ENCODE data around the gene ANO2. TPM values are rescaled to one million over a fixed set of nuclear protein-coding genes. Genes with fewer than 3 reads are reported as not detected.
A peak's percentile ranks its signal among the peaks of the same experiment; 100 is the strongest.

The ANO2 gene
- total and polyA plus RNA-seq, 4 donors = 6.4 to 19.2 (median 9.6) TPM

DNA sequence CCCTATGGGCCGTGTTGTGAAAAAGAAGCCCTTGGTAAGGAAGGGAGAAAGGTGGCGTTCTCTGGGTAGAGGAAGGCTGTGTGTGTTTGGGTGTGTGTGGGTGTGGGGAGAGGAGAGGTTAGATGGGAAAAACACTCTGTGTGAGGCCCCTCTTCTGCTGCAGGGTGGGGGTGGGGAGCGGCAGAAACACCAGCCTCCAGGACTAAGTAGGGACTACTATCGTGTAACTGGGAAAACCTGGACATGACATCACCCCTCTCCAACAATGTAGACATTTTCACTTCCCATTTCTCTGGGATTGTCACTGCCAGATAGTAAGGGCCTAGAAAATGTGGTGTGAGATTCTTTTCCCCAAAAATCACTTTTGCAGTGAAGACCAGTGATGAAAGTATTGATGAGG is 308.2 kb downstream of the ANO2 start:
- Histone ChIP-seq H3K27ac (ENCODE audit: low read depth, low read length) (no peak overlapping the region), H3K36me3 (ENCODE audit: control insufficient read depth, insufficient read depth, low read length) (no peaks in the 10 kb centered on the region), H3K27me3 (ENCODE audit: control insufficient read depth, insufficient read depth, low read length) (no peaks in the 10 kb centered on the region), H3K4me1 (ENCODE audit: control insufficient read depth, insufficient read depth, low read length) (no peaks in the 10 kb centered on the region), H3K4me3 (ENCODE audit: low read depth, low read length) (no peak overlapping the region), H3K9me3 (ENCODE audit: control insufficient read depth, insufficient read depth, low read length) (no peaks in the 10 kb centered on the region)
- WGBS (ENCODE audit: insufficient coverage) = 94% methylated on average over 2 of the region's 4 CpGs
- no peak for DNase-seq (ENCODE audit: low read depth in 4 of 6, low spot score in 6 of 6)

DNA sequence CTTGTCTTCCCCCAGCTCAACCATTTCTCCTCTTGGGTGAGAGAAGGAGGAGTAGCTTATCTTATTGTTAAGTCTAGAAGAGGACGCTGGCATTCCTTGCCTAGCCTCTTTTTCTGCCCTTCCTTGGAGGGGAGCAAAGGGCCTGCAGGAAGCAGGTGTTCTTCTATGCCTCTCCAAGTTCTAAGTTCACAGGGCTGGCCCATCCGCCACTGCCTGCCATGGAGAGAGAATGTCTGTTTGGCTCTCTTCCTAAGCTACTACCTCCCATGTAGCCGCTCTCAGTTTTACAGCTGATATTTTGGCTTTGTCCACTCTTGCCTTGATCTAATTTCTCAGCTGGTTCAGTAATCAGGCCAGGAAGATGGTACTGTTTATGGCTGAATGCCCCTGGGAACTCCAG is 312.0 kb downstream of the ANO2 start:
- DNase-seq (ENCODE audit: low read depth in 4 of 6, low spot score in 6 of 6) = peak in 1 of 6 donors; percentile 46
- Histone ChIP-seq H3K36me3 (ENCODE audit: control insufficient read depth, insufficient read depth, low read length) (no peaks in the 10 kb centered on the region), H3K4me1 (ENCODE audit: control insufficient read depth, insufficient read depth, low read length) (peaks cover 3% of the 10 kb centered on the region), H3K4me3 (ENCODE audit: low read depth, low read length) (no peak overlapping the region), H3K27ac (ENCODE audit: low read depth, low read length) (no peak overlapping the region), H3K27me3 (ENCODE audit: control insufficient read depth, insufficient read depth, low read length) (no peaks in the 10 kb centered on the region), H3K9me3 (ENCODE audit: control insufficient read depth, insufficient read depth, low read length) (no peaks in the 10 kb centered on the region)
- 40% methylated on average over 1 of the region's 3 CpGs for WGBS (ENCODE audit: insufficient coverage)

DNA sequence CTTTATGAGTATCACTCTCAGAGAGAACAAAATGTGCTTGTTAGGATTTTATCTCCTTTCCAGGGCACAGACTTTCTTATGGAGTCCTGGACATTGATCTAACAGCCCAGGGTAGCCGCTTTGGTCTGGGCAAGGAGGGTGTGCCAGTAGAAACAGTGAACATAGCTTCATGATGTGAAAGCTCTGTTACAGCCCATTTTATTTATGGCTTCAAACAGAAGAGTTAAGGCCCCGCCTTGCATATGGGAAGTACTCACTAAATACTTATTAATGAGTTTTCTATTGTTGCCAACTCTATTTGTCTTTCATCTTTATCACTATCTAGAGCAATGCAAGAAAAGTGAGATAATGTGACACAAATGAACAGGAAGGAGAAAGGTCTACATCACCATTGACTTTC is 312.6 kb downstream of the ANO2 start:
- no peak overlapping the region for H3K27ac ChIP-seq (ENCODE audit: low read depth, low read length)
- H3K27me3 ChIP-seq (ENCODE audit: control insufficient read depth, insufficient read depth, low read length) = no peaks in the 10 kb centered on the region
- no peaks in the 10 kb centered on the region for H3K9me3 ChIP-seq (ENCODE audit: control insufficient read depth, insufficient read depth, low read length)
- peaks cover 3% of the 10 kb centered on the region for H3K4me1 ChIP-seq (ENCODE audit: control insufficient read depth, insufficient read depth, low read length)
- H3K4me3 ChIP-seq (ENCODE audit: low read depth, low read length) = no peak overlapping the region
- whole genome bisulfite sequencing (ENCODE audit: insufficient coverage) = no CpG with 5 or more reads among the region's 2 CpGs
- DNase-seq (ENCODE audit: low read depth in 4 of 6, low spot score in 6 of 6) = no peak
- H3K36me3 ChIP-seq (ENCODE audit: control insufficient read depth, insufficient read depth, low read length) = no peaks in the 10 kb centered on the region

GRCh38 chr12:5631497-5631896 is 313.6 kb downstream of the ANO2 start:
- WGBS (ENCODE audit: insufficient coverage) = 73% methylated on average over 5 of the region's 5 CpGs
- H3K4me3 ChIP-seq (ENCODE audit: low read depth, low read length) = no peak overlapping the region
- H3K36me3 ChIP-seq (ENCODE audit: control insufficient read depth, insufficient read depth, low read length) = no peaks in the 10 kb centered on the region
- H3K4me1 ChIP-seq (ENCODE audit: control insufficient read depth, insufficient read depth, low read length) = peaks cover 3% of the 10 kb centered on the region
- no peak overlapping the region for H3K27ac ChIP-seq (ENCODE audit: low read depth, low read length)
- H3K27me3 ChIP-seq (ENCODE audit: control insufficient read depth, insufficient read depth, low read length) = no peaks in the 10 kb centered on the region
- H3K9me3 ChIP-seq (ENCODE audit: control insufficient read depth, insufficient read depth, low read length) = no peaks in the 10 kb centered on the region
- no peak for DNase-seq (ENCODE audit: low read depth in 4 of 6, low spot score in 6 of 6)

- no peak for DNase-seq (ENCODE audit: low read depth in 4 of 6, low spot score in 6 of 6)
- Histone ChIP-seq H3K4me3 (ENCODE audit: low read depth, low read length) (no peak overlapping the region), H3K36me3 (ENCODE audit: control insufficient read depth, insufficient read depth, low read length) (no peaks in the 10 kb centered on the region), H3K27ac (ENCODE audit: low read depth, low read length) (no peak overlapping the region), H3K27me3 (ENCODE audit: control insufficient read depth, insufficient read depth, low read length) (no peaks in the 10 kb centered on the region), H3K9me3 (ENCODE audit: control insufficient read depth, insufficient read depth, low read length) (no peaks in the 10 kb centered on the region), H3K4me1 (ENCODE audit: control insufficient read depth, insufficient read depth, low read length) (peaks cover 3% of the 10 kb centered on the region)
- 83% methylated on average over 1 of the region's 4 CpGs for WGBS (ENCODE audit: insufficient coverage)
These were observed 314.3 kb downstream of the ANO2 start for GRCh38 chr12:5630726-5631125.

- Histone ChIP-seq H3K4me1 (ENCODE audit: control insufficient read depth, insufficient read depth, low read length) (peaks cover 7% of the 10 kb centered on the region), H3K27me3 (ENCODE audit: control insufficient read depth, insufficient read depth, low read length) (no peaks in the 10 kb centered on the region), H3K36me3 (ENCODE audit: control insufficient read depth, insufficient read depth, low read length) (no peaks in the 10 kb centered on the region), H3K4me3 (ENCODE audit: low read depth, low read length) (no peak overlapping the region), H3K9me3 (ENCODE audit: control insufficient read depth, insufficient read depth, low read length) (no peaks in the 10 kb centered on the region), H3K27ac (ENCODE audit: low read depth, low read length) (no peak overlapping the region)
- DNase-seq (ENCODE audit: low read depth in 4 of 6, low spot score in 6 of 6) = no peak
- WGBS (ENCODE audit: insufficient coverage) = no CpG with 5 or more reads among the region's 8 CpGs
These were observed 316.6 kb downstream of the ANO2 start for GRCh38 chr12:5628501-5628900.

GRCh38 chr12:5627053-5627630 is 317.9 kb downstream of the ANO2 start:
- H3K27me3 ChIP-seq (ENCODE audit: control insufficient read depth, insufficient read depth, low read length) = no peaks in the 10 kb centered on the region
- H3K4me3 ChIP-seq (ENCODE audit: low read depth, low read length) = no peak overlapping the region
- DNase-seq (ENCODE audit: low read depth in 4 of 6, low spot score in 6 of 6) = no peak
- H3K4me1 ChIP-seq (ENCODE audit: control insufficient read depth, insufficient read depth, low read length) = peaks cover 9% of the 10 kb centered on the region
- H3K27ac ChIP-seq (ENCODE audit: low read depth, low read length) = no peak overlapping the region
- no peaks in the 10 kb centered on the region for H3K9me3 ChIP-seq (ENCODE audit: control insufficient read depth, insufficient read depth, low read length)
- 85% methylated on average over 7 of the region's 8 CpGs for WGBS (ENCODE audit: insufficient coverage)
- H3K36me3 ChIP-seq (ENCODE audit: control insufficient read depth, insufficient read depth, low read length) = no peaks in the 10 kb centered on the region

DNA sequence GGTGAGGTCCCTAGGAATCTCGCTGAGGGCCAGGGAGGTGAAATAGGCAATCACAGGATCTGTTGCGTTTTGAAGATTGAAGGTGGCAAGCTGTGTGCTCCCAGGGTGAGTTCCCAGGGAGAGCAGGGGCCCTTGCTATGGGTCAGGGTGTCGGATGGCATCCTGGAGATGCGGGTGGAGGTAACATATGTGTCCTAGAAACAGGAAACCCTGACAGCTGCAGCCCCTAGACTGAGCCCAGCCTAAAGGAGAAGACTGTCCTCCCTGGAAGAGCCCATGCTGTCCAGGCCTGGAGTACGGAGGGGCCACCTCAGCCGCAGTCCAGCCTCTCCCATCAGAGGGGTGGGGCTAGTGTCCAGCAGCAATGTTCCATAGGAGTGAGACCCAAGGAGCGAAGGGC is 318.9 kb downstream of the ANO2 start:
- H3K27me3 ChIP-seq (ENCODE audit: control insufficient read depth, insufficient read depth, low read length) = no peaks in the 10 kb centered on the region
- WGBS (ENCODE audit: insufficient coverage) = 92% methylated on average over 6 of the region's 7 CpGs
- H3K27ac ChIP-seq (ENCODE audit: low read depth, low read length) = no peak overlapping the region
- no peaks in the 10 kb centered on the region for H3K36me3 ChIP-seq (ENCODE audit: control insufficient read depth, insufficient read depth, low read length)
- no peak for DNase-seq (ENCODE audit: low read depth in 4 of 6, low spot score in 6 of 6)
- H3K9me3 ChIP-seq (ENCODE audit: control insufficient read depth, insufficient read depth, low read length) = no peaks in the 10 kb centered on the region
- no peak overlapping the region for H3K4me3 ChIP-seq (ENCODE audit: low read depth, low read length)
- H3K4me1 ChIP-seq (ENCODE audit: control insufficient read depth, insufficient read depth, low read length) = peaks cover 9% of the 10 kb centered on the region

DNA sequence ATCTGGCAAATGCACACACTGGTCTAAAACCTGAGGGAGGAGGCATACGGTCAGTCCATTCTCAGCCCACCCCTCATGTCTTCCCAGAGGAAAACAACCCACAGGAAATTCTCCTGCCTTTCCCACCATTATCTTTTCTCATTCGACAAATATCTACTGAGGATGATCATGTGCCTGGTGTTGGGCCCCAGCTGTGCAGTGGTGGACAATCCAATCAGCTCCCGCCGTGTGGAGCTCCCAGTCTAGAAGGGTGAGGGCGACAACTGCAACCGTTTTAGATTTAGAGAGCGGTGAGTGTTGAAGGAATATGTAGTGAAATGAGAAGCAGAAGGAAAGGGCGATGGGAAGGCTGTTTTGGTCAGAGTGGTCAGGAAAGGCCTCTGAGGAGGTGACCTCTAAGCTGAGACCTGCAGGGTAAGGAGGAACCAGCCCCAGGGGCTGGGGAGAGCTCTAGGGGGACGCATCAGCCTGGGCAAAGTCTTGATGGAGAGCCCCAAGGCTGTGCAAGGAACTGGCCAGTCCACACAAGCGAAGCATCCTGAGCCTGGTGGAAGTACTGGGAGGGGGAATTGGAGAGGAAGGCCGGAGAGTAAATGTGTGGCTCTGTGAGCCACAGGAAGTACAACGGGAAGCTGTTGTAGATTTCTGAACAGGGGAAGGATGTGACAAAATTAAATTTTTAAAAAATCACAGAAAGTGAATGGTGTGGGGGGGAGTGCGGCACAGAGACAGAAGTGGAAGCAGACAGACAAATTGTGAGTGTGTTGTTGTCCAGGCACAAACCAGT is 320.4 kb downstream of the ANO2 start:
- 88% methylated on average over 12 of the region's 13 CpGs for WGBS (ENCODE audit: insufficient coverage)
- H3K4me1 ChIP-seq (ENCODE audit: control insufficient read depth, insufficient read depth, low read length) = peaks cover 8% of the 10 kb centered on the region
- H3K36me3 ChIP-seq (ENCODE audit: control insufficient read depth, insufficient read depth, low read length) = no peaks in the 10 kb centered on the region
- no peaks in the 10 kb centered on the region for H3K9me3 ChIP-seq (ENCODE audit: control insufficient read depth, insufficient read depth, low read length)
- H3K27ac ChIP-seq (ENCODE audit: low read depth, low read length) = no peak overlapping the region
- DNase-seq (ENCODE audit: low read depth in 4 of 6, low spot score in 6 of 6) = no peak
- H3K27me3 ChIP-seq (ENCODE audit: control insufficient read depth, insufficient read depth, low read length) = no peaks in the 10 kb centered on the region
- no peak overlapping the region for H3K4me3 ChIP-seq (ENCODE audit: low read depth, low read length)

GRCh38 chr12:5623411-5623810 is 321.6 kb downstream of the ANO2 start:
- Histone ChIP-seq H3K27ac (ENCODE audit: low read depth, low read length) (no peak overlapping the region), H3K9me3 (ENCODE audit: control insufficient read depth, insufficient read depth, low read length) (no peaks in the 10 kb centered on the region), H3K4me3 (ENCODE audit: low read depth, low read length) (no peak overlapping the region), H3K36me3 (ENCODE audit: control insufficient read depth, insufficient read depth, low read length) (no peaks in the 10 kb centered on the region), H3K4me1 (ENCODE audit: control insufficient read depth, insufficient read depth, low read length) (peaks cover 6% of the 10 kb centered on the region), H3K27me3 (ENCODE audit: control insufficient read depth, insufficient read depth, low read length) (no peaks in the 10 kb centered on the region)
- 31% methylated on average over 5 of the region's 7 CpGs for WGBS (ENCODE audit: insufficient coverage)
- peak in 1 of 6 donors; percentile 57 for DNase-seq (ENCODE audit: low read depth in 4 of 6, low spot score in 6 of 6)
